PC-9 (cell line): ENCODE measurements around the gene UGT1A10.

ENCODE experiments used
- EZH2 ChIP-seq: fragments of 200-600 bp; sonication (generic); IDR thresholded peaks from 2 replicates; pipeline ENCODE4 v1.8.0; 2017; ENCODE audit warnings: antibody characterized with exemption, low read depth
- TF ChIP-seq, protein P1 (sequence below): fragments of 200-600 bp; sonication (generic); conservative IDR thresholded peaks from 2 replicates; pipeline ENCODE4 v1.6.1; 2017; ENCODE audit warnings: mixed run types, antibody characterized with exemption, mild to moderate bottlenecking, moderate library complexity

DNA sequence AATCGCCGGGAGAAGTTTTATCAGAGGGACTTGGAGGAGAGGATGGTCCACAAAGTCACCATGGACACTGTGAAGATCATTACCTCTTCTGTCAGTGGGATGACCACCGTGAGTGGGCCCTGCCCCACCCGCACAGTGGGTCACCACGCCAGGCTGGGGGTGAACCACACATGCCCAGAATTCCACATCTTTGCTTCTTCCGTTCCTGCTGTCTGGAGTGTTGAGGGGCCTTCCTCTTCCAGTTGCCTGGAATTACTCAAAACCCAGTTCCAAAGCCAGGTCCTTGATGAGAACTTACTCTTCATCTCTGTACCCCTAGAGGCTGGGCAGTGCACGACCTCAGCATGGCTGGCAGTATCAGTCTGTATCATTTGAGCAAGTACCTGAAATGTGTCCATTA lies 164.0 kb downstream of the UGT1A10 start:
- TF ChIP-seq, protein P1, sequence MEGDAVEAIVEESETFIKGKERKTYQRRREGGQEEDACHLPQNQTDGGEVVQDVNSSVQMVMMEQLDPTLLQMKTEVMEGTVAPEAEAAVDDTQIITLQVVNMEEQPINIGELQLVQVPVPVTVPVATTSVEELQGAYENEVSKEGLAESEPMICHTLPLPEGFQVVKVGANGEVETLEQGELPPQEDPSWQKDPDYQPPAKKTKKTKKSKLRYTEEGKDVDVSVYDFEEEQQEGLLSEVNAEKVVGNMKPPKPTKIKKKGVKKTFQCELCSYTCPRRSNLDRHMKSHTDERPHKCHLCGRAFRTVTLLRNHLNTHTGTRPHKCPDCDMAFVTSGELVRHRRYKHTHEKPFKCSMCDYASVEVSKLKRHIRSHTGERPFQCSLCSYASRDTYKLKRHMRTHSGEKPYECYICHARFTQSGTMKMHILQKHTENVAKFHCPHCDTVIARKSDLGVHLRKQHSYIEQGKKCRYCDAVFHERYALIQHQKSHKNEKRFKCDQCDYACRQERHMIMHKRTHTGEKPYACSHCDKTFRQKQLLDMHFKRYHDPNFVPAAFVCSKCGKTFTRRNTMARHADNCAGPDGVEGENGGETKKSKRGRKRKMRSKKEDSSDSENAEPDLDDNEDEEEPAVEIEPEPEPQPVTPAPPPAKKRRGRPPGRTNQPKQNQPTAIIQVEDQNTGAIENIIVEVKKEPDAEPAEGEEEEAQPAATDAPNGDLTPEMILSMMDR = no peak
- TF ChIP-seq EZH2 = no peak
